Epithelial cell of esophagus (primary cell): Measurements from ENCODE around the gene AP3B1.
A peak's percentile ranks its signal among the peaks of the same experiment; 100 is the strongest.

Experiments
- DNase-seq: peaks from one replicate; pipeline ENCODE4 v3.0.0; 2010; ENCODE audit warnings: low read depth
- H3K4me3 ChIP-seq: 2 replicates; pipeline ENCODE4 v1.5.1; 2011; ENCODE audit warnings: mild to moderate bottlenecking, low read length, control low read depth
- TF ChIP-seq, protein P1 (sequence below): IDR thresholded peaks from 2 replicates; pipeline ENCODE4 v1.5.1; 2011; ENCODE audit warnings: low read depth, mild to moderate bottlenecking, low read length, control low read depth, inconsistent platforms; ENCODE audit not compliant: insufficient read depth; ENCODE audit errors: missing control alignments

The AP3B1 gene, protein sequence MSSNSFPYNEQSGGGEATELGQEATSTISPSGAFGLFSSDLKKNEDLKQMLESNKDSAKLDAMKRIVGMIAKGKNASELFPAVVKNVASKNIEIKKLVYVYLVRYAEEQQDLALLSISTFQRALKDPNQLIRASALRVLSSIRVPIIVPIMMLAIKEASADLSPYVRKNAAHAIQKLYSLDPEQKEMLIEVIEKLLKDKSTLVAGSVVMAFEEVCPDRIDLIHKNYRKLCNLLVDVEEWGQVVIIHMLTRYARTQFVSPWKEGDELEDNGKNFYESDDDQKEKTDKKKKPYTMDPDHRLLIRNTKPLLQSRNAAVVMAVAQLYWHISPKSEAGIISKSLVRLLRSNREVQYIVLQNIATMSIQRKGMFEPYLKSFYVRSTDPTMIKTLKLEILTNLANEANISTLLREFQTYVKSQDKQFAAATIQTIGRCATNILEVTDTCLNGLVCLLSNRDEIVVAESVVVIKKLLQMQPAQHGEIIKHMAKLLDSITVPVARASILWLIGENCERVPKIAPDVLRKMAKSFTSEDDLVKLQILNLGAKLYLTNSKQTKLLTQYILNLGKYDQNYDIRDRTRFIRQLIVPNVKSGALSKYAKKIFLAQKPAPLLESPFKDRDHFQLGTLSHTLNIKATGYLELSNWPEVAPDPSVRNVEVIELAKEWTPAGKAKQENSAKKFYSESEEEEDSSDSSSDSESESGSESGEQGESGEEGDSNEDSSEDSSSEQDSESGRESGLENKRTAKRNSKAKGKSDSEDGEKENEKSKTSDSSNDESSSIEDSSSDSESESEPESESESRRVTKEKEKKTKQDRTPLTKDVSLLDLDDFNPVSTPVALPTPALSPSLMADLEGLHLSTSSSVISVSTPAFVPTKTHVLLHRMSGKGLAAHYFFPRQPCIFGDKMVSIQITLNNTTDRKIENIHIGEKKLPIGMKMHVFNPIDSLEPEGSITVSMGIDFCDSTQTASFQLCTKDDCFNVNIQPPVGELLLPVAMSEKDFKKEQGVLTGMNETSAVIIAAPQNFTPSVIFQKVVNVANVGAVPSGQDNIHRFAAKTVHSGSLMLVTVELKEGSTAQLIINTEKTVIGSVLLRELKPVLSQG

DNA sequence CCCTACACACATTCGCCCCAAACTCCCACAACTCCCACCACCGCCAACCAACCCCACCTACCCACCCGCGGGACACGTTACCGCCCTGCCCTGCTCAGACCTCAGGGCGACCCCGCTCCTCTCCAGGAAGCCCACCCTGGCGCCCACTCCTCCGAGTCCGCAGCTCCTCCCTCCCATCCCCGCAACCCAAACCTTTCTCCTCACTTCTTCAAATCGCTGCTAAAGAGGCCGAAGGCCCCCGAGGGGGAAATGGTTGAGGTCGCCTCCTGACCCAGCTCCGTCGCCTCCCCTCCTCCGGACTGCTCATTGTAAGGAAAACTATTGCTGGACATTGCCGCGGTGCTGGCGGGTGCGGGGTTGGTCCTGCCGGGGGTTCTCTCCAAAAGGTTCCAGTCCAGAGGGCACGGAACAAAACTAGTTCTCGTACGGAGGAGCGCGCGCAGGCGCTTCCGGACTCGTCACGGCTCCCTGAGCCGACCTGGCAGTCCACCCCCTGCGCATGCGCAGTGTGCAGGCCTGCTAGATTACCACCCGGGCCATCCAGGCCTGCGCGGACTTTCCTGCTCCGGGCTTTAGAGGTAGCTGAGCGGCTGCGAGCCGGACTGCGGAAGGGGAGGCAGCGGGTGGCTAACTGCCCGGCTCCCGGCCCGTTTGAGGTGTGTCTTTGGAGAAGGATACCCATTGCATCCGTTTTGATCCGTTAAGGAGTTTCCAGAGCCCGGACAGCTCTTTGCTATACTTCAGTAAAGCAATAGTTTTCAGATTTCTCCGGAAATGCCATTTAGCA lies at the start of gene AP3B1:
Gene AP3B1, minus strand, starts transcription at position 451 of the 787 bp plus-strand sequence. Its CDS starts 119 bp downstream, at position 332.
- peak within 1 kb of the TSS; percentile 93 for H3K4me3 ChIP-seq
- peak; percentile 99 for DNase-seq
- TF ChIP-seq, protein P1, sequence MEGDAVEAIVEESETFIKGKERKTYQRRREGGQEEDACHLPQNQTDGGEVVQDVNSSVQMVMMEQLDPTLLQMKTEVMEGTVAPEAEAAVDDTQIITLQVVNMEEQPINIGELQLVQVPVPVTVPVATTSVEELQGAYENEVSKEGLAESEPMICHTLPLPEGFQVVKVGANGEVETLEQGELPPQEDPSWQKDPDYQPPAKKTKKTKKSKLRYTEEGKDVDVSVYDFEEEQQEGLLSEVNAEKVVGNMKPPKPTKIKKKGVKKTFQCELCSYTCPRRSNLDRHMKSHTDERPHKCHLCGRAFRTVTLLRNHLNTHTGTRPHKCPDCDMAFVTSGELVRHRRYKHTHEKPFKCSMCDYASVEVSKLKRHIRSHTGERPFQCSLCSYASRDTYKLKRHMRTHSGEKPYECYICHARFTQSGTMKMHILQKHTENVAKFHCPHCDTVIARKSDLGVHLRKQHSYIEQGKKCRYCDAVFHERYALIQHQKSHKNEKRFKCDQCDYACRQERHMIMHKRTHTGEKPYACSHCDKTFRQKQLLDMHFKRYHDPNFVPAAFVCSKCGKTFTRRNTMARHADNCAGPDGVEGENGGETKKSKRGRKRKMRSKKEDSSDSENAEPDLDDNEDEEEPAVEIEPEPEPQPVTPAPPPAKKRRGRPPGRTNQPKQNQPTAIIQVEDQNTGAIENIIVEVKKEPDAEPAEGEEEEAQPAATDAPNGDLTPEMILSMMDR: no peak

DNA sequence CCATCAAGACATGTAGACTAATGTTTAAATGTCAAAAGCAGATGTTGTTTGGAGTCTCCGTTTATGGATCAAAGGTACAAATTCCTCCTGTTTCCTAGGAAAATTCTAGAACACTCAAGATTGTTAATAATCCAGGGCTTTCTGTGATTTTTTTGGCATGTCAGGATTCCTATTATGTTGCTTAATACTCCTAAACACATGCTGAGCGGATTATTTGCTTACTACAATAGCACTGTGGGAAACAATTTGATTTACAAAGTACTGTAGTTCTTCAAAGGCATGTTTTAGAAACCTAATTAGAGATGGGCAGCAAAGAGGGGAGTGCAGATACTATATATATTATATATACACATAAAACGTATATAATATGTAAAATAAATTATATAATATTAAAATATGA lies 46.9 kb upstream of the AP3B1 start:
- no peak overlapping the region for H3K4me3 ChIP-seq
- TF ChIP-seq, protein P1: no peak
- DNase-seq: no peak

DNA sequence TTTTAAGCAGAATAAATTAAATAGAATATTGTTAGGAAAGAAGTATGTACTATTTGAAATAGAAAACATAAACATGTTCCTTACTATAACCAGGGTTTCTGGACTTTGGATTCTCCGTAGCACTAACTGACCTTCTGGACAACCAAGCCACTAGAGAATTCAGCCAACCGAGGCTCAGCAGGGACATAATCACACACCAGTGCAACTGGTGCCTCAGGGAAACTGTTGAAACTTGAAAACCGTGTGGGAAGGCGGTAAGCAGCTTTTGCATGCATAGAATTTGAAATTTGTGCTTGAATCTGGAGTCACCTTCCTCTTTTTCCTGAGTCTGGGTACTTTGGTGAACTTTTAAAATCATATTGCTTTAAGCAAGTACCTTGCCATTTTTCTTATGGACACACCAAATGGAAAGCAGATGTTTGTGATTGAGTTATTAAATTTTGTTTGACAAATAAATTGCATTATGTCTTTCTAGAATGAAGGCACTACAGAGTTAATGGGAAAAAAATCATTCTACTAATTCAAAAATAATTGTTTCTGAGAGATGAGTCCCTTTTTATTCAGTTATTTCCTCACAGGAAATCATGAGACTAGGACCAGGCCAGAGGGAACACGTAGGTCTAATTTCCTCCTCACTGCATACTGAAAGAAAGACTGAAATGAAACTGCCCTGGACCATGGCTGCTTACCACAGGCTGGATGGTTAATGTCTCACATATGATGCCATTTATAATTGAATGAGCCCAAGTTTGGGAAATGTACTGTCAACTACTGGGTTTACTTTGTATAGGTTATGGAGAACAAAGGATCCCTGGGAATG lies 45.3 kb upstream of the AP3B1 start:
- no peak overlapping the region for H3K4me3 ChIP-seq
- TF ChIP-seq, protein P1: no peak
- DNase-seq: no peak

DNA sequence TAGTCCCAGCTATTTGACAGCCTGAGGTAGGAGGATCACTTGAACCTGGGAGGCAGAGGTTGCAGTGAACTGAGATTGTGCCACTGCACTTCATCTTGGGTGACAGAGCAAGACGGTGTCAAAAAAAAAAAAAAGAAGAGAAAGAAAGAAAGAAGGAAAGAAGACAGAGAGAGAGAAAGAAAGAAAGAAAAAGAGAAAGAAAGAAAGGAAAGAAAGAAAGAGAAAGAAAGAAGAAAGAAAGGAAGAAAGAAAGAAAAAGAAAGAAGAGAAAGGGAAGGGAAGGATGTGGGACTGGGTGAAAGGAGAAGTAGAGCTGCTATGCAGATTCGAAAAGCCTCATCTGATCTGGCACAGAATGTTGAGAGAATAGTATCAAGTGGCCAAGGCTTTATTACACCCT lies 42.2 kb upstream of the AP3B1 start:
- DNase-seq: no peak
- TF ChIP-seq, protein P1: no peak
- no peak overlapping the region for H3K4me3 ChIP-seq

DNA sequence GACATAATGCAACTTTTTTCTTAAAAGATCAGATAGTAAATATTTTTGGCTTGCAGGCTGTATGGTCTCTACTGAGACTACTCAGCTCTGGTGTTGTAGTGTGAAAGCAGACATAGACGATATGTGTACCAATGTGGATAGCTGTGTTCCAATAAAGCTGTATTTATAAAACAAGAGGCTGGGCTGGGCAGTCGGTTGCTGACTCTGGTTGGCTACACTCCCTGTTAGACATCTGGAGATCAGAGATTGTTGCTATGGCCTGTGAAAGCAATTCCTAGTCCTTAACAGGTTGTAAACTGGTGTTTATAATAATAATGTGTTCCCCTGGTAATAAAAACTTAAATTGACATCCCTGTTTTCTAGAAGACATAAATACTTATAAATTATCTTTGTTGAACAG lies 41.5 kb upstream of the AP3B1 start:
- no peak for DNase-seq
- no peak overlapping the region for H3K4me3 ChIP-seq
- TF ChIP-seq, protein P1: no peak
